Fibroblast of lung (primary cell): ENCODE data around the gene CNKSR2.

Experiments used
- EZH2 ChIP-seq: IDR thresholded peaks from 2 replicates; pipeline ENCODE4 v1.5.1; 2012; ENCODE audit warnings: low read length, control low read depth, mild to moderate bottlenecking; ENCODE audit errors: missing control alignments
- TF ChIP-seq, protein P1 (sequence below), 2 donors: IDR thresholded peaks in 1 of 2; conservative IDR thresholded peaks in 1 of 2; 1 replicate in 1 of 2; 2 replicates in 1 of 2; pipeline ENCODE4 v1.5.1; 2011 to 2012; ENCODE audit warnings: low read length in 2 of 2, control low read depth in 1 of 2, inconsistent platforms in 1 of 2, low read depth in 1 of 2, mild to moderate bottlenecking in 1 of 2

DNA sequence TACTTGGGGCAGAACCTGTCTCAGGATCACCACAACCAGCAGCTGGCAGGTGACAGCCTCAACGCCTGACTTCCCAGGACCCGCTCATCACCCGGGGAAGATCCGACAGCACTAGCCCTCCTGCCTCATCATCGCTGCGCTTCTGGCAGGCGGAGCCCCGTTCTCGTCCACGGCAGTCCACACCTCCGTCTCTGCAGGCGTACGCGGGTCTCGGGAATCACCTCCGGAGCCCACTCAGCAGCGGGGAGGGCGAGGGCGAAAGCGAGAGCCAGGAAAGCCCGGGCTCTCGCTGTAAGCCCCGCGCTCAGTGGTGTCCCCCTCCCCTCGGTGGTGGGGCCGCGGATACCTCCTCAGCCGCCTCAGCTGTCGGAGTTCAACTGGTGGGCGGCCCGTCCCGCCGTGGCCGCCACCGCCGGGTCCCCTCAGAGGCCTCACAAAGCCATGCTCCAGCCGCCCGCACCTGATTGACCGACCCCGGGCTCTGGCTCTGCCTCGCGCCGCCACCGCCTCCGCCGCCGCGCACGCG, 518 bp upstream of the CNKSR2 start:
- TF ChIP-seq, protein P1, sequence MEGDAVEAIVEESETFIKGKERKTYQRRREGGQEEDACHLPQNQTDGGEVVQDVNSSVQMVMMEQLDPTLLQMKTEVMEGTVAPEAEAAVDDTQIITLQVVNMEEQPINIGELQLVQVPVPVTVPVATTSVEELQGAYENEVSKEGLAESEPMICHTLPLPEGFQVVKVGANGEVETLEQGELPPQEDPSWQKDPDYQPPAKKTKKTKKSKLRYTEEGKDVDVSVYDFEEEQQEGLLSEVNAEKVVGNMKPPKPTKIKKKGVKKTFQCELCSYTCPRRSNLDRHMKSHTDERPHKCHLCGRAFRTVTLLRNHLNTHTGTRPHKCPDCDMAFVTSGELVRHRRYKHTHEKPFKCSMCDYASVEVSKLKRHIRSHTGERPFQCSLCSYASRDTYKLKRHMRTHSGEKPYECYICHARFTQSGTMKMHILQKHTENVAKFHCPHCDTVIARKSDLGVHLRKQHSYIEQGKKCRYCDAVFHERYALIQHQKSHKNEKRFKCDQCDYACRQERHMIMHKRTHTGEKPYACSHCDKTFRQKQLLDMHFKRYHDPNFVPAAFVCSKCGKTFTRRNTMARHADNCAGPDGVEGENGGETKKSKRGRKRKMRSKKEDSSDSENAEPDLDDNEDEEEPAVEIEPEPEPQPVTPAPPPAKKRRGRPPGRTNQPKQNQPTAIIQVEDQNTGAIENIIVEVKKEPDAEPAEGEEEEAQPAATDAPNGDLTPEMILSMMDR (conservative IDR thresholded peaks at IDR 0.05 in 1 of 2, IDR thresholded peaks at IDR 0.05 in 1 of 2; ENCODE audit: low read depth in 1 of 2, low read length in 2 of 2), result no peak
- no peak for TF ChIP-seq EZH2
